Stimulated activated naive CD8-positive, alpha-beta T cell treated with anti-CD3 and anti-CD28 coated beads, Interleukin-15, Interleukin-2, amounts not matched to agents 100 ng/mL and 50 ng/mL, for 24 hours (primary cell): Measurements from ENCODE around the gene HPGD.

ENCODE experiments used
- H3K27ac Mint-ChIP-seq: one replicate; pipeline ENCODE4 v1.8.0; 2021; ENCODE audit warnings: mild to moderate bottlenecking, mixed read lengths
- H3K27me3 Mint-ChIP-seq: one replicate; pipeline ENCODE4 v1.8.0; 2021; ENCODE audit warnings: mixed read lengths
- H3K36me3 Mint-ChIP-seq: one replicate; pipeline ENCODE4 v1.8.0; 2021; ENCODE audit warnings: low read depth, mixed read lengths
- H3K4me1 Mint-ChIP-seq: one replicate; pipeline ENCODE4 v1.8.0; 2021; ENCODE audit warnings: low read depth, mixed read lengths
- H3K4me3 Mint-ChIP-seq: one replicate; pipeline ENCODE4 v1.8.0; 2021; ENCODE audit warnings: mild to moderate bottlenecking, mixed read lengths
- H3K9me3 Mint-ChIP-seq: one replicate; pipeline ENCODE4 v1.8.0; 2021; ENCODE audit warnings: mixed read lengths

Gene HPGD

GRCh38 chr4:174522183-174523024 is at the start of gene HPGD:
HPGD (minus strand) TSS chr4:174522488; CDS start chr4:174522451, 37 bp downstream.
- H3K27ac Mint-ChIP-seq: peak within 1 kb of the TSS; percentile 34
- peaks cover 26% of the 10 kb centered on the region for H3K4me1 Mint-ChIP-seq
- H3K27me3 Mint-ChIP-seq: peaks cover 33% of the 10 kb centered on the region
- H3K9me3 Mint-ChIP-seq: no peaks in the 10 kb centered on the region
- H3K4me3 Mint-ChIP-seq: peak within 1 kb of the TSS; percentile 82
- H3K36me3 Mint-ChIP-seq: no peaks in the 10 kb centered on the region

- H3K4me1 Mint-ChIP-seq: no peaks in the 10 kb centered on the region
- no peaks in the 10 kb centered on the region for H3K36me3 Mint-ChIP-seq
- H3K27ac Mint-ChIP-seq: no peak overlapping the region
- no peaks in the 10 kb centered on the region for H3K27me3 Mint-ChIP-seq
- no peaks in the 10 kb centered on the region for H3K9me3 Mint-ChIP-seq
- no peak overlapping the region for H3K4me3 Mint-ChIP-seq
These were observed 42.2 kb upstream of the HPGD start for GRCh38 chr4:174564529-174564928.

GRCh38 chr4:174563399-174563798 is 41.1 kb upstream of the HPGD start:
- Mint-ChIP-seq H3K4me3 (no peak overlapping the region), H3K27me3 (no peaks in the 10 kb centered on the region), H3K27ac (no peak overlapping the region), H3K4me1 (no peaks in the 10 kb centered on the region), H3K36me3 (no peaks in the 10 kb centered on the region), H3K9me3 (no peaks in the 10 kb centered on the region)

- Mint-ChIP-seq H3K4me3 (no peak overlapping the region), H3K4me1 (no peaks in the 10 kb centered on the region)
These were observed 39.3 kb upstream of the HPGD start for GRCh38 chr4:174561560-174561959.

GRCh38 chr4:174559894-174560293 is 37.6 kb upstream of the HPGD start:
- no peaks in the 10 kb centered on the region for H3K4me1 Mint-ChIP-seq
- H3K27ac Mint-ChIP-seq: no peak overlapping the region
- H3K36me3 Mint-ChIP-seq: no peaks in the 10 kb centered on the region
- no peaks in the 10 kb centered on the region for H3K9me3 Mint-ChIP-seq
- no peaks in the 10 kb centered on the region for H3K27me3 Mint-ChIP-seq
- H3K4me3 Mint-ChIP-seq: no peak overlapping the region

More at GRCh38 chr4:174561560-174561959, 39.3 kb upstream of the HPGD start:
- no peaks in the 10 kb centered on the region for H3K27me3 Mint-ChIP-seq
- H3K36me3 Mint-ChIP-seq: no peaks in the 10 kb centered on the region
- H3K9me3 Mint-ChIP-seq: no peaks in the 10 kb centered on the region
- no peak overlapping the region for H3K27ac Mint-ChIP-seq

GRCh38 chr4:174555789-174556630 is 33.7 kb upstream of the HPGD start:
- Mint-ChIP-seq H3K27ac (no peak overlapping the region), H3K27me3 (no peaks in the 10 kb centered on the region), H3K4me3 (no peak overlapping the region), H3K9me3 (peaks cover 8% of the 10 kb centered on the region), H3K4me1 (no peaks in the 10 kb centered on the region), H3K36me3 (no peaks in the 10 kb centered on the region)

- Mint-ChIP-seq H3K36me3 (no peaks in the 10 kb centered on the region), H3K27ac (no peak overlapping the region), H3K27me3 (no peaks in the 10 kb centered on the region), H3K4me1 (no peaks in the 10 kb centered on the region), H3K4me3 (no peak overlapping the region), H3K9me3 (peaks cover 10% of the 10 kb centered on the region)
These were observed 32.0 kb upstream of the HPGD start for GRCh38 chr4:174554231-174554728.

- no peaks in the 10 kb centered on the region for H3K36me3 Mint-ChIP-seq
- no peak overlapping the region for H3K27ac Mint-ChIP-seq
- peaks cover 10% of the 10 kb centered on the region for H3K9me3 Mint-ChIP-seq
- H3K4me1 Mint-ChIP-seq: no peaks in the 10 kb centered on the region
- no peaks in the 10 kb centered on the region for H3K27me3 Mint-ChIP-seq
- no peak overlapping the region for H3K4me3 Mint-ChIP-seq
These were observed 31.5 kb upstream of the HPGD start for GRCh38 chr4:174553828-174554227.

GRCh38 chr4:174553031-174553430 is 30.7 kb upstream of the HPGD start:
- Mint-ChIP-seq H3K27me3 (no peaks in the 10 kb centered on the region), H3K9me3 (peaks cover 10% of the 10 kb centered on the region), H3K4me3 (no peak overlapping the region), H3K27ac (no peak overlapping the region), H3K36me3 (no peaks in the 10 kb centered on the region), H3K4me1 (no peaks in the 10 kb centered on the region)

- Mint-ChIP-seq H3K4me1 (no peaks in the 10 kb centered on the region), H3K9me3 (peaks cover 16% of the 10 kb centered on the region), H3K4me3 (no peak overlapping the region), H3K36me3 (no peaks in the 10 kb centered on the region), H3K27ac (no peak overlapping the region), H3K27me3 (no peaks in the 10 kb centered on the region)
These were observed 28.3 kb upstream of the HPGD start for GRCh38 chr4:174550541-174550940.

GRCh38 chr4:174549721-174550120 is 27.4 kb upstream of the HPGD start:
- H3K27ac Mint-ChIP-seq: no peak overlapping the region
- H3K36me3 Mint-ChIP-seq: no peaks in the 10 kb centered on the region
- H3K27me3 Mint-ChIP-seq: no peaks in the 10 kb centered on the region

GRCh38 chr4:174545268-174545667 is 23.0 kb upstream of the HPGD start:
- no peak overlapping the region for H3K27ac Mint-ChIP-seq
- peaks cover 6% of the 10 kb centered on the region for H3K9me3 Mint-ChIP-seq
- H3K4me3 Mint-ChIP-seq: no peak overlapping the region
- no peaks in the 10 kb centered on the region for H3K27me3 Mint-ChIP-seq
- H3K36me3 Mint-ChIP-seq: no peaks in the 10 kb centered on the region
- no peaks in the 10 kb centered on the region for H3K4me1 Mint-ChIP-seq

More at GRCh38 chr4:174549721-174550120, 27.4 kb upstream of the HPGD start:
- Mint-ChIP-seq H3K4me3 (no peak overlapping the region), H3K9me3 (peaks cover 16% of the 10 kb centered on the region), H3K4me1 (no peaks in the 10 kb centered on the region)

GRCh38 chr4:174544496-174544895 is 22.2 kb upstream of the HPGD start:
- H3K4me1 Mint-ChIP-seq: no peaks in the 10 kb centered on the region
- no peak overlapping the region for H3K4me3 Mint-ChIP-seq
- H3K9me3 Mint-ChIP-seq: peaks cover 6% of the 10 kb centered on the region
- no peaks in the 10 kb centered on the region for H3K36me3 Mint-ChIP-seq
- H3K27ac Mint-ChIP-seq: no peak overlapping the region
- H3K27me3 Mint-ChIP-seq: no peaks in the 10 kb centered on the region

GRCh38 chr4:174540175-174540574 is 17.9 kb upstream of the HPGD start:
- no peak overlapping the region for H3K27ac Mint-ChIP-seq
- no peaks in the 10 kb centered on the region for H3K9me3 Mint-ChIP-seq
- H3K36me3 Mint-ChIP-seq: no peaks in the 10 kb centered on the region
- no peaks in the 10 kb centered on the region for H3K27me3 Mint-ChIP-seq
- H3K4me1 Mint-ChIP-seq: no peaks in the 10 kb centered on the region
- H3K4me3 Mint-ChIP-seq: no peak overlapping the region

GRCh38 chr4:174539571-174539970 is 17.3 kb upstream of the HPGD start:
- no peaks in the 10 kb centered on the region for H3K36me3 Mint-ChIP-seq
- no peaks in the 10 kb centered on the region for H3K9me3 Mint-ChIP-seq
- no peak overlapping the region for H3K27ac Mint-ChIP-seq
- no peaks in the 10 kb centered on the region for H3K4me1 Mint-ChIP-seq
- H3K4me3 Mint-ChIP-seq: no peak overlapping the region
- no peaks in the 10 kb centered on the region for H3K27me3 Mint-ChIP-seq
